B cell (primary cell): ENCODE results near the gene AP1S3.

Source experiments
- EZH2 ChIP-seq: IDR thresholded peaks from 2 replicates; pipeline ENCODE4 v1.6.1; 2012; ENCODE audit warnings: borderline replicate concordance, low read depth, mild to moderate bottlenecking, moderate library complexity, low read length; ENCODE audit not compliant: insufficient read depth, poor library complexity, severe bottlenecking
- TF ChIP-seq, protein P1 (sequence below): fragments of 200-600 bp; IDR thresholded peaks from one replicate; pipeline ENCODE4 v1.8.0; 2022; ENCODE audit warnings: antibody characterized with exemption, mild to moderate bottlenecking

DNA sequence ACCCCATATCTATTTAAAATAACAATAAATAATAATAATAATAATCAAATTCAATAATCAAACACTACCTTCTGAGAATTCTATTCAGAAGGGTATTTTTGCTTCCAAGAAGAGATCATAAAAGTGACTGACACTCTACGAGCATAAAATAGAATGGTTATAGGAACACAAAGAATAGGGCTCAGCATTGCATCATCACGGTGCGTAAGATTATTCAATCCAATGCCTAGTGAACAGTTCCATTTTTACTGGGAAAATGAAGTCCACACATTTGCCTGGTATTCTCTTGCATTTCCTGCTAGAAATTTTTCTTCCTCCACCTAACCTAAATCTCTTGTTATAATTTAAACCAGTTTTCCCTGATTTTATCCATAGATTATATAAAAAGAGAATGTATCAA, 55.8 kb downstream of the AP1S3 start:
- TF ChIP-seq, protein P1, sequence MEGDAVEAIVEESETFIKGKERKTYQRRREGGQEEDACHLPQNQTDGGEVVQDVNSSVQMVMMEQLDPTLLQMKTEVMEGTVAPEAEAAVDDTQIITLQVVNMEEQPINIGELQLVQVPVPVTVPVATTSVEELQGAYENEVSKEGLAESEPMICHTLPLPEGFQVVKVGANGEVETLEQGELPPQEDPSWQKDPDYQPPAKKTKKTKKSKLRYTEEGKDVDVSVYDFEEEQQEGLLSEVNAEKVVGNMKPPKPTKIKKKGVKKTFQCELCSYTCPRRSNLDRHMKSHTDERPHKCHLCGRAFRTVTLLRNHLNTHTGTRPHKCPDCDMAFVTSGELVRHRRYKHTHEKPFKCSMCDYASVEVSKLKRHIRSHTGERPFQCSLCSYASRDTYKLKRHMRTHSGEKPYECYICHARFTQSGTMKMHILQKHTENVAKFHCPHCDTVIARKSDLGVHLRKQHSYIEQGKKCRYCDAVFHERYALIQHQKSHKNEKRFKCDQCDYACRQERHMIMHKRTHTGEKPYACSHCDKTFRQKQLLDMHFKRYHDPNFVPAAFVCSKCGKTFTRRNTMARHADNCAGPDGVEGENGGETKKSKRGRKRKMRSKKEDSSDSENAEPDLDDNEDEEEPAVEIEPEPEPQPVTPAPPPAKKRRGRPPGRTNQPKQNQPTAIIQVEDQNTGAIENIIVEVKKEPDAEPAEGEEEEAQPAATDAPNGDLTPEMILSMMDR: no peak
- TF ChIP-seq EZH2: no peak
